ENCODE results near the gene RPTOR.

Gene RPTOR

DNA sequence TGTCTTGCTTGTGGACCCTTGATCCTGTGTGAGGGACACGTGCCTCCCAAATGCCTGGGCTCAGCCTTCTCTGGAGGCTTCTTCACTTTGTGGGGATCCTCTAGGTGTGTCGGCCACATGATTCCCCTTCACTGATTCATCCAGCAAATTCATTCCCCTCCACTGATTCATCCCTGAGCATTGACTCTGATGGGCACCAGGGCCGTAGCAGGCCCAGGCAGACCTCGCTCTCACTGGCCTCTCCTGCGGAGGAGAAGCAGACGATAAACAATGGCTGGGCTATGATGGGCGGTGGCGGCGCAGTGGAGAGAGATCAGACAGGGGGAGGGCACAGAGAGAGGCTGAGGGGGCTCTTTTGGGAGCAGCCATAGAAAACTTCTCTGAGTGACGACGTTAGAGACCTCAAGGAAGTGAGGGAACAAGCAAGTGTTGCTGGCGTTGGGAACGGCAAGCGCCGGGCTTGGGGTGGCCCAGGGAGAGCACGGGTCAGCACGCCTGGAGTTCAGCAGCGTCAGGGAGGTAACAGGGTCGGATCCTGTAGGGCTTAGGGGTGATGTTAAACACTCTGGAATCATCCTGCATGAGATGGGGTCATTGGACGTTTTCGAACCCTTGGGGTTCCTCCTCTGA lies 17.5 kb upstream of the RPTOR start:
- Histone ChIP-seq H3K27me3 (ENCODE audit: low read depth, low read length) (no peaks in the 10 kb centered on the region), H3K4me3 (ENCODE audit: low read length) (no peak overlapping the region), H3K27ac (ENCODE audit: low read length) (no peak overlapping the region), H3K36me3 (replicated peaks; ENCODE audit: low read depth, low read length) (no peaks in the 10 kb centered on the region), H3K4me2 (ENCODE audit: low read length) (no peak overlapping the region), H4K20me1 (ENCODE audit: insufficient read depth, low read length) (no peaks in the 10 kb centered on the region), H3K9ac (ENCODE audit: low read length) (no peak overlapping the region), H2AFZ (ENCODE audit: low read depth, low read length) (no peak overlapping the region), H3K9me3 (ENCODE audit: insufficient read depth, low read length) (no peaks in the 10 kb centered on the region), H3K4me1 (ENCODE audit: low read length) (no peaks in the 10 kb centered on the region), H3K79me2 (ENCODE audit: low read length) (no peaks in the 10 kb centered on the region)
- TF ChIP-seq, protein P1, sequence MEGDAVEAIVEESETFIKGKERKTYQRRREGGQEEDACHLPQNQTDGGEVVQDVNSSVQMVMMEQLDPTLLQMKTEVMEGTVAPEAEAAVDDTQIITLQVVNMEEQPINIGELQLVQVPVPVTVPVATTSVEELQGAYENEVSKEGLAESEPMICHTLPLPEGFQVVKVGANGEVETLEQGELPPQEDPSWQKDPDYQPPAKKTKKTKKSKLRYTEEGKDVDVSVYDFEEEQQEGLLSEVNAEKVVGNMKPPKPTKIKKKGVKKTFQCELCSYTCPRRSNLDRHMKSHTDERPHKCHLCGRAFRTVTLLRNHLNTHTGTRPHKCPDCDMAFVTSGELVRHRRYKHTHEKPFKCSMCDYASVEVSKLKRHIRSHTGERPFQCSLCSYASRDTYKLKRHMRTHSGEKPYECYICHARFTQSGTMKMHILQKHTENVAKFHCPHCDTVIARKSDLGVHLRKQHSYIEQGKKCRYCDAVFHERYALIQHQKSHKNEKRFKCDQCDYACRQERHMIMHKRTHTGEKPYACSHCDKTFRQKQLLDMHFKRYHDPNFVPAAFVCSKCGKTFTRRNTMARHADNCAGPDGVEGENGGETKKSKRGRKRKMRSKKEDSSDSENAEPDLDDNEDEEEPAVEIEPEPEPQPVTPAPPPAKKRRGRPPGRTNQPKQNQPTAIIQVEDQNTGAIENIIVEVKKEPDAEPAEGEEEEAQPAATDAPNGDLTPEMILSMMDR (IDR thresholded peaks at IDR 0.05; ENCODE audit: low read depth, low read length): no peak
- no peak for TF ChIP-seq EZH2phosphoT487 (IDR thresholded peaks at IDR 0.05; ENCODE audit: low read depth)

DNA sequence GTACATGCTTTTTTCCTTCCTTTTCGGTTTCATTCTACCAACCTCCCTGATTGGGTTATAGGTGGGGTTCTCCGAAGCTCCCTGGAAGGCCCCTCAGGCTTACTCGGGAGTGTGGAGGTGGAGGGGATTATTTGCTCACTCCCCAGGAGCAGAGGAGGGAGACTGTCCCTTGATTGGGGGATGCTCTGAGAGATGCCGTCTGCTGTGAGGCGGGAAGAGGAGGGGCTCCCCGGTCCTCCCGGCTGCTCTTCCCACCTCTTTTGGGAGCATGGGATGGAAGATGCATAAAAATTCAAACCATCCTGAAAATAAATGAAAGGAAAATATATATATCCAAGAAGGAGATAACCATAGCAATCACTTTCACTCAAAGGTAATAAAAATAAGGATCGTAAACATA lies 16.1 kb upstream of the RPTOR start:
- H4K20me1 ChIP-seq (ENCODE audit: insufficient read depth, low read length): no peaks in the 10 kb centered on the region
- H3K4me3 ChIP-seq (ENCODE audit: low read length): no peak overlapping the region
- no peaks in the 10 kb centered on the region for H3K36me3 ChIP-seq (replicated peaks; ENCODE audit: low read depth, low read length)
- H3K9ac ChIP-seq (ENCODE audit: low read length): no peak overlapping the region
- H3K4me1 ChIP-seq (ENCODE audit: low read length): no peaks in the 10 kb centered on the region
- H3K4me2 ChIP-seq (ENCODE audit: low read length): no peak overlapping the region
- H3K79me2 ChIP-seq (ENCODE audit: low read length): no peaks in the 10 kb centered on the region
- no peak overlapping the region for H2AFZ ChIP-seq (ENCODE audit: low read depth, low read length)
- H3K27me3 ChIP-seq (ENCODE audit: low read depth, low read length): no peaks in the 10 kb centered on the region
- H3K27ac ChIP-seq (ENCODE audit: low read length): no peak overlapping the region
- no peaks in the 10 kb centered on the region for H3K9me3 ChIP-seq (ENCODE audit: insufficient read depth, low read length)
- TF ChIP-seq, protein P1 (IDR thresholded peaks at IDR 0.05; ENCODE audit: low read depth, low read length): no peak
- no peak for TF ChIP-seq EZH2phosphoT487 (IDR thresholded peaks at IDR 0.05; ENCODE audit: low read depth)

DNA sequence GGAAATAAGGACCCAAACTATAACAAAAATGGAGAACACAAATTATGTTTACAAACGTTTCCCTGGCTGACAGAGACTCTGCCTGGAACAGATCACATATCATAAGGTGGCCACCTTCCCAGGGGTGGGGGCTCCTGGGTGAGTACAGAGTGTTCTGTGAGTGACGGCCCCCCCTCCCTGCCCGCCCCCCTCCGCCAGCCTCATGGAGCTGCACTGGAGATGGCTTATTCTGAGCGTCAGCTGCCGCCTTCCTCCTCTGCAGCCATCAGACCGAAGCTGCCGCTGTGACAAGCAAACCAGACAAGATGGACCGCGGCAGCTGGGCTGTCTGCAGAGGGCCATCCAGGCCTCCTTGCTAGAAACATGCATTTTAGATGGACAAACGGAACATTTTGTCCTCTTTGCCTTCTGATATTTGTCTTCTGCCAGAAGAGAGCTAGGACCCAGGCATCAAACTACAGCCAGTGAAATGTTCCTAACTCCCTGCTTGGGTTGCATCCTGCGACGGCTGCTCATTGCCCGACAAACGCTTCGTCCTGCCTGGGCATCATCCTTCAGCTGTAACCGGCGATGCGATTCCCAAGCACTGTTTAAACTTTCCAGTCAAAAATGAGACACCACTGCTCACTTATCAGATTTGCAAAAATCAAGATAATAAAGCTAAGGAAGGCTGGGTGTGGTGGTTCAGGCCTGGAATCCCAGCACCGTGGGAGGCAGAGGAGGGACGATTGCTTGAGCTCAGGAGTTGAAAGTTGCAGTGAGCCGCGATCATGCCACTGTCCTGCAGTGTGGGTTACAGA lies 15.3 kb upstream of the RPTOR start:
- no peaks in the 10 kb centered on the region for H3K27me3 ChIP-seq (ENCODE audit: low read depth, low read length)
- no peak overlapping the region for H3K4me2 ChIP-seq (ENCODE audit: low read length)
- TF ChIP-seq, protein P1 (IDR thresholded peaks at IDR 0.05; ENCODE audit: low read depth, low read length): no peak
- no peak for TF ChIP-seq EZH2phosphoT487 (IDR thresholded peaks at IDR 0.05; ENCODE audit: low read depth)

DNA sequence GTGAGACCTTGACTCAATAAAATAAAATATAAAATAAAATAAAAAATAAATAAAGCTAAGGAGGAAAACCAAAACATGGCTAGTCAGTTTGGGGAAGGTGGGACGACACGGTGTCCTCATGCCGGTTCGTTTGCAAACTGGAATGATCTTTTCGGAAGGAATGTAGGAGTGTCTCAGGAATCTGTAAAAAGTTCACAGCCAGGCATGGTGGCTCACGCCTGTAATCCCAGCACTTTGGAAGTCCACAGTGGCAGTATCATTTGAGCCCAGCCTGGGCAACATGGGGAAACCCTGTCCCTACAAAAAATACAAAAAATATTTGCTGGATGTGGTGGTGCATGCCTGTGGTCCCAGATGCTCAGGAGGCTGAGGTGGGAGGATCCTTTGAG lies 14.7 kb upstream of the RPTOR start:
- H3K9me3 ChIP-seq (ENCODE audit: insufficient read depth, low read length): no peaks in the 10 kb centered on the region
- H3K9ac ChIP-seq (ENCODE audit: low read length): no peak overlapping the region
- H3K4me1 ChIP-seq (ENCODE audit: low read length): no peaks in the 10 kb centered on the region
- H3K79me2 ChIP-seq (ENCODE audit: low read length): no peaks in the 10 kb centered on the region
- H2AFZ ChIP-seq (ENCODE audit: low read depth, low read length): no peak overlapping the region
- no peaks in the 10 kb centered on the region for H4K20me1 ChIP-seq (ENCODE audit: insufficient read depth, low read length)
- H3K4me3 ChIP-seq (ENCODE audit: low read length): no peak overlapping the region
- no peaks in the 10 kb centered on the region for H3K27me3 ChIP-seq (ENCODE audit: low read depth, low read length)
- no peaks in the 10 kb centered on the region for H3K36me3 ChIP-seq (replicated peaks; ENCODE audit: low read depth, low read length)
- H3K4me2 ChIP-seq (ENCODE audit: low read length): no peak overlapping the region
- TF ChIP-seq EZH2phosphoT487 (IDR thresholded peaks at IDR 0.05; ENCODE audit: low read depth): no peak
- TF ChIP-seq, protein P1 (IDR thresholded peaks at IDR 0.05; ENCODE audit: low read depth, low read length): no peak
- no peak overlapping the region for H3K27ac ChIP-seq (ENCODE audit: low read length)

More for the DNA sequence above, 15.3 kb upstream of the RPTOR start:
- H3K9me3 ChIP-seq (ENCODE audit: insufficient read depth, low read length): no peaks in the 10 kb centered on the region
- H3K4me1 ChIP-seq (ENCODE audit: low read length): no peaks in the 10 kb centered on the region
- H3K36me3 ChIP-seq (replicated peaks; ENCODE audit: low read depth, low read length): no peaks in the 10 kb centered on the region
- H3K9ac ChIP-seq (ENCODE audit: low read length): no peak overlapping the region
- H2AFZ ChIP-seq (ENCODE audit: low read depth, low read length): no peak overlapping the region
- no peaks in the 10 kb centered on the region for H3K79me2 ChIP-seq (ENCODE audit: low read length)
- H3K4me3 ChIP-seq (ENCODE audit: low read length): no peak overlapping the region
- H3K27ac ChIP-seq (ENCODE audit: low read length): no peak overlapping the region
- H4K20me1 ChIP-seq (ENCODE audit: insufficient read depth, low read length): no peaks in the 10 kb centered on the region
